ENCODE data around the gene HMGCS1. TPM values are rescaled to one million over a fixed set of nuclear protein-coding genes. Genes with fewer than 3 reads are reported as not detected.

Gene HMGCS1
- total RNA-seq, 1 donor from 2014 or later, result 23.1 TPM

Other genes starting within 250 kb of the HMGCS1 start
- gene ZNF131, start 192.5 kb downstream of the HMGCS1 start, total RNA-seq, result 14.6 TPM
- gene NIM1K, start 121.2 kb downstream of the HMGCS1 start, total RNA-seq, result 0.14 TPM
- 0.81 TPM for gene CCL28, start 99.0 kb upstream of the HMGCS1 start, total RNA-seq
- gene TMEM267, start 170.5 kb upstream of the HMGCS1 start, total RNA-seq, result 7.0 TPM
- 0.73 TPM for gene C5orf34, start 201.7 kb upstream of the HMGCS1 start, total RNA-seq
- gene PAIP1, start 243.7 kb upstream of the HMGCS1 start, total RNA-seq, result 130 TPM